NCI-H1092 (cell line): Measurements from ENCODE around the gene HOXB4.

Source experiments
- DNase-seq: peaks from one replicate; lab custom pipeline; 2025; lab: John Stamatoyannopoulos, UW

HOXB4 gene

GRCh38 chr17:48615047-48615962, 37.2 kb upstream of the HOXB4 start, which contains the start of gene HOXB8:
Gene HOXB8, minus strand, starts transcription at chr17:48615292. Its CDS starts 588 bp downstream, at chr17:48614704.
- DNase-seq, result peak; percentile 86

- DNase-seq, result no peak
These were observed 35.9 kb upstream of the HOXB4 start for GRCh38 chr17:48613862-48614694.

- no peak for DNase-seq
These were observed 34.9 kb upstream of the HOXB4 start for GRCh38 chr17:48612854-48613691.

- peak; percentile 62 for DNase-seq
These were observed 34.3 kb upstream of the HOXB4 start for GRCh38 chr17:48612456-48612853.

GRCh38 chr17:48611681-48612455, 33.7 kb upstream of the HOXB4 start:
- DNase-seq, result peak; percentile 92

- no peak for DNase-seq
These were observed 33.1 kb upstream of the HOXB4 start for GRCh38 chr17:48611213-48611612.

GRCh38 chr17:48610282-48611211, 32.4 kb upstream of the HOXB4 start, which contains the start of gene HOXB7:
Gene HOXB7, minus strand, starts transcription at chr17:48611017. Its CDS starts 99 bp downstream, at chr17:48610918.
- DNase-seq, result peak; percentile 57

GRCh38 chr17:48609759-48610281, 31.7 kb upstream of the HOXB4 start:
- DNase-seq, result peak; percentile 63

GRCh38 chr17:48609033-48609432, 30.9 kb upstream of the HOXB4 start:
- no peak for DNase-seq

- no peak for DNase-seq
These were observed 30.3 kb upstream of the HOXB4 start for GRCh38 chr17:48608494-48608834.

- DNase-seq, result no peak
These were observed 28.9 kb upstream of the HOXB4 start for GRCh38 chr17:48606892-48607614.

- no peak for DNase-seq
These were observed 28.1 kb upstream of the HOXB4 start for GRCh38 chr17:48605991-48606891.

GRCh38 chr17:48605409-48605919, 27.3 kb upstream of the HOXB4 start:
- peak; percentile 41 for DNase-seq

GRCh38 chr17:48604770-48605329, 26.7 kb upstream of the HOXB4 start, which contains the start of gene HOXB6:
Gene HOXB6, minus strand, starts transcription at chr17:48604986. Its CDS starts 6,836 bp downstream, at chr17:48598150.
- DNase-seq, result no peak

GRCh38 chr17:48603959-48604769, 26.0 kb upstream of the HOXB4 start:
- DNase-seq, result no peak
